WTC11 (cell line): Measurements from ENCODE around the gene AK5. TPM values are rescaled to one million over a fixed set of nuclear protein-coding genes. Genes with fewer than 3 reads are reported as not detected.

Source experiments
- ATAC-seq: fragments of 200-7000 bp; cut with Tn5 transposase; 2 replicates; pipeline ENCODE4 v1.10.0; 2021; ENCODE audit warnings: mild to moderate bottlenecking, moderate library complexity
- CTCF ChIA-PET: fragments of 300-600 bp; sonication (Branson Sonifier 250); formaldehyde crosslinking; loops from one replicate; lab custom pipeline; 2021; ENCODE audit warnings: antibody characterized with exemption; lab: Charles Lee
- POLR2A ChIA-PET: fragments of 350-600 bp; sonication (Branson Sonifier 250); formaldehyde crosslinking; loops from one replicate; lab custom pipeline; 2021; ENCODE audit warnings: antibody characterized with exemption; lab: Charles Lee
- DNase-seq: peaks from one replicate; pipeline ENCODE4 v3.0.0; 2021; ENCODE audit warnings: low spot score
- H3K27ac Mint-ChIP-seq: 2 replicates; pipeline ENCODE4 v1.8.0; 2021; ENCODE audit warnings: mixed read lengths
- H3K27me3 Mint-ChIP-seq: 2 replicates; pipeline ENCODE4 v1.8.0; 2021; ENCODE audit warnings: low read depth, mild to moderate bottlenecking, moderate library complexity, mixed read lengths
- H3K36me3 Mint-ChIP-seq: 2 replicates; pipeline ENCODE4 v1.8.0; 2021; ENCODE audit warnings: mixed read lengths
- H3K4me1 Mint-ChIP-seq: 2 replicates; pipeline ENCODE4 v1.8.0; 2022; ENCODE audit warnings: mixed read lengths
- H3K4me3 Mint-ChIP-seq: 2 replicates; pipeline ENCODE4 v1.8.0; 2021; ENCODE audit warnings: mild to moderate bottlenecking, moderate library complexity, mixed read lengths
- H3K9me3 Mint-ChIP-seq: 2 replicates; pipeline ENCODE4 v1.8.0; 2021; ENCODE audit warnings: mixed read lengths
- AFF4 ChIP-seq: sonication (generic); formaldehyde crosslinking; IDR thresholded peaks from 2 replicates; pipeline ENCODE4 v1.8.1; 2023; ENCODE audit warnings: mild to moderate bottlenecking, missing genetic modification reagents, borderline replicate concordance
- CBFB ChIP-seq: sonication (generic); formaldehyde crosslinking; IDR thresholded peaks from 2 replicates; pipeline ENCODE4 v1.8.1; 2022; ENCODE audit warnings: mild to moderate bottlenecking, low read depth, missing genetic modification reagents
- CREB1 ChIP-seq: sonication (generic); formaldehyde crosslinking; IDR thresholded peaks from 2 replicates; pipeline ENCODE4 v1.8.0; 2023; ENCODE audit warnings: mild to moderate bottlenecking, missing genetic modification reagents
- ESRRA ChIP-seq: sonication (generic); formaldehyde crosslinking; IDR thresholded peaks from 2 replicates; pipeline ENCODE4 v1.8.1; 2022; ENCODE audit warnings: mild to moderate bottlenecking, missing genetic modification reagents, borderline replicate concordance
- FOXK1 ChIP-seq: sonication (generic); formaldehyde crosslinking; IDR thresholded peaks from 2 replicates; pipeline ENCODE4 v1.8.0; 2022; ENCODE audit warnings: mild to moderate bottlenecking, moderate library complexity, missing genetic modification reagents
- GTF2I ChIP-seq: fragments of 250-450 bp; sonication (Bioruptor Pico); conservative IDR thresholded peaks from 2 replicates; pipeline ENCODE4 v1.4.0; 2021; ENCODE audit warnings: mild to moderate bottlenecking
- IRF2 ChIP-seq: sonication (generic); formaldehyde crosslinking; IDR thresholded peaks from 2 replicates; pipeline ENCODE4 v1.8.0; 2022; ENCODE audit warnings: low read depth, missing genetic modification reagents, borderline replicate concordance
- KAT7 ChIP-seq: sonication (generic); formaldehyde crosslinking; IDR thresholded peaks from 2 replicates; pipeline ENCODE4 v1.8.1; 2023; ENCODE audit warnings: missing genetic modification reagents, mild to moderate bottlenecking, borderline replicate concordance
- NR1H2 ChIP-seq: sonication (generic); formaldehyde crosslinking; IDR thresholded peaks from 2 replicates; pipeline ENCODE4 v1.9.0; 2021; ENCODE audit warnings: mild to moderate bottlenecking, moderate library complexity, missing genetic modification reagents
- PRRX2 ChIP-seq: fragments of 250-450 bp; sonication (Bioruptor Pico); IDR thresholded peaks from 2 replicates; pipeline ENCODE4 v1.8.0; 2021; ENCODE audit warnings: mild to moderate bottlenecking
- SP1 ChIP-seq: sonication (generic); formaldehyde crosslinking; conservative IDR thresholded peaks from 2 replicates; pipeline ENCODE4 v1.8.1; 2022; ENCODE audit warnings: missing genetic modification reagents
- TEAD4 ChIP-seq: sonication (generic); formaldehyde crosslinking; IDR thresholded peaks from 2 replicates; pipeline ENCODE4 v1.8.0; 2022; ENCODE audit warnings: mild to moderate bottlenecking, missing genetic modification reagents
- TP53 ChIP-seq: sonication (generic); formaldehyde crosslinking; IDR thresholded peaks from 2 replicates; pipeline ENCODE4 v1.8.1; 2023; ENCODE audit warnings: mild to moderate bottlenecking, missing genetic modification reagents
- USF1 ChIP-seq: sonication (generic); formaldehyde crosslinking; IDR thresholded peaks from 2 replicates; pipeline ENCODE4 v1.8.0; 2022; ENCODE audit warnings: mild to moderate bottlenecking, missing genetic modification reagents
- ZBTB43 ChIP-seq: sonication (generic); formaldehyde crosslinking; IDR thresholded peaks from 2 replicates; pipeline ENCODE4 v1.8.1; 2023; ENCODE audit warnings: mild to moderate bottlenecking, missing genetic modification reagents
- ZNF121 ChIP-seq: sonication (generic); formaldehyde crosslinking; IDR thresholded peaks from 2 replicates; pipeline ENCODE4 v1.8.0; 2023; ENCODE audit warnings: missing genetic modification reagents
- ZNF219 ChIP-seq: sonication (generic); formaldehyde crosslinking; IDR thresholded peaks from 2 replicates; pipeline ENCODE4 v1.8.0; 2023; ENCODE audit warnings: missing genetic modification reagents, mild to moderate bottlenecking, borderline replicate concordance
- total RNA-seq: library from RNA; stranded (reverse); gene quantifications from 3 replicates; pipeline ENCODE4 v1.2.3, GENCODE V29; 2021
- TF ChIP-seq, protein P1 (sequence below): sonication (generic); formaldehyde crosslinking; IDR thresholded peaks from 2 replicates; pipeline ENCODE4 v1.8.1; 2023; ENCODE audit warnings: mild to moderate bottlenecking, missing genetic modification reagents, moderate library complexity
- TF ChIP-seq, protein P2 (sequence below): sonication (generic); formaldehyde crosslinking; IDR thresholded peaks from 2 replicates; pipeline ENCODE4 v1.8.0; 2023; ENCODE audit warnings: missing genetic modification reagents, mild to moderate bottlenecking, borderline replicate concordance

AK5 gene
- total RNA-seq, 1 experiment from 2014 or later: 3.0 TPM

GRCh38 chr1:77446841-77447555 lies 165.2 kb downstream of the AK5 start:
- TF ChIP-seq CREB1 (CRISPR knock-in tag) (no peak), AFF4 (CRISPR knock-in tag) (no peak)
- Mint-ChIP-seq H3K4me1 (peaks cover 18% of the 10 kb centered on the region), H3K27me3 (no peaks in the 10 kb centered on the region), H3K9me3 (peaks cover 10% of the 10 kb centered on the region; the same call in 1 of the 2 replicates), H3K27ac (no peak overlapping the region), H3K36me3 (no peaks in the 10 kb centered on the region), H3K4me3 (no peak overlapping the region)
- ATAC-seq (no peak), DNase-seq (no peak)
- POLR2A ChIA-PET: no interaction called here
- CTCF ChIA-PET: no interaction called here

- ATAC-seq: no peak; the same call in 1 of the 2 replicates
- CTCF ChIA-PET: no interaction called here
- no peak overlapping the region for H3K27ac Mint-ChIP-seq
- H3K4me1 Mint-ChIP-seq: peaks cover 18% of the 10 kb centered on the region
- peaks cover 10% of the 10 kb centered on the region; the same call in 1 of the 2 replicates for H3K9me3 Mint-ChIP-seq
- no peak overlapping the region for H3K4me3 Mint-ChIP-seq
- POLR2A ChIA-PET: no interaction called here
- no peaks in the 10 kb centered on the region for H3K36me3 Mint-ChIP-seq
- no peaks in the 10 kb centered on the region for H3K27me3 Mint-ChIP-seq
- TF ChIP-seq TP53 (CRISPR knock-in tag): no peak
- TF ChIP-seq NR1H2: no peak
- TF ChIP-seq USF1 (CRISPR knock-in tag): no peak
- no peak for TF ChIP-seq GTF2I (CRISPR knock-in tag)
- no peak for TF ChIP-seq ZNF219 (CRISPR knock-in tag)
- TF ChIP-seq SP1 (CRISPR knock-in tag): no peak
- no peak for TF ChIP-seq ZBTB43 (CRISPR knock-in tag)
- TF ChIP-seq FOXK1 (CRISPR knock-in tag): no peak
- no peak for TF ChIP-seq CBFB (CRISPR knock-in tag)
- TF ChIP-seq TEAD4: no peak
- no peak for TF ChIP-seq ZNF121
- TF ChIP-seq KAT7 (CRISPR knock-in tag): no peak
- no peak for TF ChIP-seq ESRRA
- TF ChIP-seq, protein P1, sequence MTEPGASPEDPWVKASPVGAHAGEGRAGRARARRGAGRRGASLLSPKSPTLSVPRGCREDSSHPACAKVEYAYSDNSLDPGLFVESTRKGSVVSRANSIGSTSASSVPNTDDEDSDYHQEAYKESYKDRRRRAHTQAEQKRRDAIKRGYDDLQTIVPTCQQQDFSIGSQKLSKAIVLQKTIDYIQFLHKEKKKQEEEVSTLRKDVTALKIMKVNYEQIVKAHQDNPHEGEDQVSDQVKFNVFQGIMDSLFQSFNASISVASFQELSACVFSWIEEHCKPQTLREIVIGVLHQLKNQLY (CRISPR knock-in tag): no peak
- no peak for DNase-seq
Measured at GRCh38 chr1:77447669-77448068, 165.8 kb downstream of the AK5 start.

GRCh38 chr1:77459881-77460280 lies 178.1 kb downstream of the AK5 start:
- no peaks in the 10 kb centered on the region for H3K36me3 Mint-ChIP-seq
- H3K27ac Mint-ChIP-seq: no peak overlapping the region
- POLR2A ChIA-PET: no interaction called here
- CTCF ChIA-PET: no interaction called here
- DNase-seq: no peak
- no peak overlapping the region for H3K4me3 Mint-ChIP-seq
- H3K4me1 Mint-ChIP-seq: peaks cover 7% of the 10 kb centered on the region
- no peaks in the 10 kb centered on the region for H3K9me3 Mint-ChIP-seq
- no peak for ATAC-seq
- peaks cover 4% of the 10 kb centered on the region; the same call in 1 of the 2 replicates for H3K27me3 Mint-ChIP-seq
- TF ChIP-seq IRF2: no peak
- TF ChIP-seq, protein P2, sequence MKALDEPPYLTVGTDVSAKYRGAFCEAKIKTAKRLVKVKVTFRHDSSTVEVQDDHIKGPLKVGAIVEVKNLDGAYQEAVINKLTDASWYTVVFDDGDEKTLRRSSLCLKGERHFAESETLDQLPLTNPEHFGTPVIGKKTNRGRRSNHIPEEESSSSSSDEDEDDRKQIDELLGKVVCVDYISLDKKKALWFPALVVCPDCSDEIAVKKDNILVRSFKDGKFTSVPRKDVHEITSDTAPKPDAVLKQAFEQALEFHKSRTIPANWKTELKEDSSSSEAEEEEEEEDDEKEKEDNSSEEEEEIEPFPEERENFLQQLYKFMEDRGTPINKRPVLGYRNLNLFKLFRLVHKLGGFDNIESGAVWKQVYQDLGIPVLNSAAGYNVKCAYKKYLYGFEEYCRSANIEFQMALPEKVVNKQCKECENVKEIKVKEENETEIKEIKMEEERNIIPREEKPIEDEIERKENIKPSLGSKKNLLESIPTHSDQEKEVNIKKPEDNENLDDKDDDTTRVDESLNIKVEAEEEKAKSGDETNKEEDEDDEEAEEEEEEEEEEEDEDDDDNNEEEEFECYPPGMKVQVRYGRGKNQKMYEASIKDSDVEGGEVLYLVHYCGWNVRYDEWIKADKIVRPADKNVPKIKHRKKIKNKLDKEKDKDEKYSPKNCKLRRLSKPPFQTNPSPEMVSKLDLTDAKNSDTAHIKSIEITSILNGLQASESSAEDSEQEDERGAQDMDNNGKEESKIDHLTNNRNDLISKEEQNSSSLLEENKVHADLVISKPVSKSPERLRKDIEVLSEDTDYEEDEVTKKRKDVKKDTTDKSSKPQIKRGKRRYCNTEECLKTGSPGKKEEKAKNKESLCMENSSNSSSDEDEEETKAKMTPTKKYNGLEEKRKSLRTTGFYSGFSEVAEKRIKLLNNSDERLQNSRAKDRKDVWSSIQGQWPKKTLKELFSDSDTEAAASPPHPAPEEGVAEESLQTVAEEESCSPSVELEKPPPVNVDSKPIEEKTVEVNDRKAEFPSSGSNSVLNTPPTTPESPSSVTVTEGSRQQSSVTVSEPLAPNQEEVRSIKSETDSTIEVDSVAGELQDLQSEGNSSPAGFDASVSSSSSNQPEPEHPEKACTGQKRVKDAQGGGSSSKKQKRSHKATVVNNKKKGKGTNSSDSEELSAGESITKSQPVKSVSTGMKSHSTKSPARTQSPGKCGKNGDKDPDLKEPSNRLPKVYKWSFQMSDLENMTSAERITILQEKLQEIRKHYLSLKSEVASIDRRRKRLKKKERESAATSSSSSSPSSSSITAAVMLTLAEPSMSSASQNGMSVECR: no peak
- TF ChIP-seq ZBTB43 (CRISPR knock-in tag): no peak
- no peak for TF ChIP-seq PRRX2 (CRISPR knock-in tag)
- TF ChIP-seq USF1 (CRISPR knock-in tag): no peak
